GM12864 (cell line): Measurements from ENCODE around the gene WDR45B.
A peak's percentile ranks its signal among the peaks of the same experiment; 100 is the strongest.

Experiments
- DNase-seq: peaks from one replicate; pipeline ENCODE4 v3.0.0-alpha.2; 2011; ENCODE audit warnings: low read depth
- H3K4me3 ChIP-seq: 2 replicates; pipeline ENCODE4 v1.5.1; 2011; ENCODE audit warnings: mild to moderate bottlenecking, low read depth, low read length, control low read depth
- TF ChIP-seq, protein P1 (sequence below): IDR thresholded peaks from 2 replicates; pipeline ENCODE4 v1.5.1; 2011; ENCODE audit warnings: low read depth, mild to moderate bottlenecking, moderate library complexity, low read length, control low read depth, inconsistent platforms; ENCODE audit errors: missing control alignments

Gene WDR45B

DNA sequence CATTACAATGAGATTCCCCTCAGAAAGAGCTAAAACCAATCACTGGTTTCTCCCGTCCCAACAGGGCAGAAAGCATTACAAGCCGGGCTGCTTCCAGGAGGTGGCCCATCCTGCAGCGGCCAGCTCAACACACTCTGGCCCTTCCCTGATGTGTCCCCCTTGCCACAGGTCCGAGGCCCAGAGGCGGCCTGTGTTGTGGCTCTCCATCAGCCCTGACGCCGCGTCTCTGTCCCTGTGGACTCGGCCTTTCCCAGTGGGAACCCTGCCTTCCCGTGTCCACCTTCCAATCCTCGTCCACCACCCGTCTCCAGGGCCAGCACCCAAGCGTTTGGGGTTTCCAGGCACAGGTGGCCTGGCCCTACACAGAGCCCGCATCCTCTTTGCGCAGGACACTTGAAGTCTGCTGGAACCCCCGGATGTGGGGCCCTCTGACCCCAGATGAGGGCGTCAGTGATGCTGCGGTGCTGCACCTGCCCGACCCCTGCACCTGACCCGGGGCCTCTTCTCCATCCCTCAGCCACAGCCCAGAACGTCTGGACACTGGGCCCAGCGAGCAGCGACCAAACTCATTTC is 29.2 kb upstream of the WDR45B start:
- DNase-seq: no peak

DNA sequence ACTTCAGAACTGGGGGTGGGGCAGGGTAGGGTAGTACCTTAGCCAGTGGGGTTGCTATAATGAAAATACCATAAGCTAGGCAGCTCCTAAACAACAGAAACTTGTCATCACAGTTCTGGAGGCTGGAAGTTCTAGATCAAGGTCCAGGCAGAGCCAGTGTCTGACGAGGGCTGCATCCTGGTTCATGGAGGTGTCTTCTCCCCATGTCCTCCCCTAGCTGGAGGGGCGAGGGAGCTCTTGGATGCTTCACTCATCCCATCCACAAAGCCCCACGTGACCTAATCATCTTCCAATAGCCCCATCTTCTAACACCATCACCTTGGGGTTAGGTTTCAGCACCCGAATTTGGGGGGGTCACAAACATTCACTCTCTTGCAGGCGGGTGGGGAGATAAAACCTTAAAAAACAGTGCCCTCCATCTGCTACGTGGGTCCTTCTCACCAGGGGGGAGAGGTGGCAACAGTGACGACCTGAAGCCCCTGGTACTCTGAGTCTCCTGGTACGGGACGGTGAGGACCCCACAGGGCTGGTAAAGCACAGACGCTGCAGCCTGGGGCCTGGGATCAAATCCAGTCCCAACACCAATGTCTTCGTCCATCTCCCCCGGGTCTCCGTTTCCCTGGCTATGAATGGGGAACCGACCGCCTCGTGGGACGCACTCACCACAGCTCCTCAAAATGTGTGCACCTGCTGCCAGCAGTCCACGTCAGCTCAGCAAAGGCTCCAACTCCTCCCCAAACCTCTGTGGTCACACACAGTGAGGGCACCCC is 27.4 kb upstream of the WDR45B start:
- TF ChIP-seq, protein P1, sequence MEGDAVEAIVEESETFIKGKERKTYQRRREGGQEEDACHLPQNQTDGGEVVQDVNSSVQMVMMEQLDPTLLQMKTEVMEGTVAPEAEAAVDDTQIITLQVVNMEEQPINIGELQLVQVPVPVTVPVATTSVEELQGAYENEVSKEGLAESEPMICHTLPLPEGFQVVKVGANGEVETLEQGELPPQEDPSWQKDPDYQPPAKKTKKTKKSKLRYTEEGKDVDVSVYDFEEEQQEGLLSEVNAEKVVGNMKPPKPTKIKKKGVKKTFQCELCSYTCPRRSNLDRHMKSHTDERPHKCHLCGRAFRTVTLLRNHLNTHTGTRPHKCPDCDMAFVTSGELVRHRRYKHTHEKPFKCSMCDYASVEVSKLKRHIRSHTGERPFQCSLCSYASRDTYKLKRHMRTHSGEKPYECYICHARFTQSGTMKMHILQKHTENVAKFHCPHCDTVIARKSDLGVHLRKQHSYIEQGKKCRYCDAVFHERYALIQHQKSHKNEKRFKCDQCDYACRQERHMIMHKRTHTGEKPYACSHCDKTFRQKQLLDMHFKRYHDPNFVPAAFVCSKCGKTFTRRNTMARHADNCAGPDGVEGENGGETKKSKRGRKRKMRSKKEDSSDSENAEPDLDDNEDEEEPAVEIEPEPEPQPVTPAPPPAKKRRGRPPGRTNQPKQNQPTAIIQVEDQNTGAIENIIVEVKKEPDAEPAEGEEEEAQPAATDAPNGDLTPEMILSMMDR: no peak
- no peak overlapping the region for H3K4me3 ChIP-seq
- DNase-seq: no peak

More for the DNA sequence above, 29.2 kb upstream of the WDR45B start:
- no peak overlapping the region for H3K4me3 ChIP-seq
- TF ChIP-seq, protein P1: no peak

DNA sequence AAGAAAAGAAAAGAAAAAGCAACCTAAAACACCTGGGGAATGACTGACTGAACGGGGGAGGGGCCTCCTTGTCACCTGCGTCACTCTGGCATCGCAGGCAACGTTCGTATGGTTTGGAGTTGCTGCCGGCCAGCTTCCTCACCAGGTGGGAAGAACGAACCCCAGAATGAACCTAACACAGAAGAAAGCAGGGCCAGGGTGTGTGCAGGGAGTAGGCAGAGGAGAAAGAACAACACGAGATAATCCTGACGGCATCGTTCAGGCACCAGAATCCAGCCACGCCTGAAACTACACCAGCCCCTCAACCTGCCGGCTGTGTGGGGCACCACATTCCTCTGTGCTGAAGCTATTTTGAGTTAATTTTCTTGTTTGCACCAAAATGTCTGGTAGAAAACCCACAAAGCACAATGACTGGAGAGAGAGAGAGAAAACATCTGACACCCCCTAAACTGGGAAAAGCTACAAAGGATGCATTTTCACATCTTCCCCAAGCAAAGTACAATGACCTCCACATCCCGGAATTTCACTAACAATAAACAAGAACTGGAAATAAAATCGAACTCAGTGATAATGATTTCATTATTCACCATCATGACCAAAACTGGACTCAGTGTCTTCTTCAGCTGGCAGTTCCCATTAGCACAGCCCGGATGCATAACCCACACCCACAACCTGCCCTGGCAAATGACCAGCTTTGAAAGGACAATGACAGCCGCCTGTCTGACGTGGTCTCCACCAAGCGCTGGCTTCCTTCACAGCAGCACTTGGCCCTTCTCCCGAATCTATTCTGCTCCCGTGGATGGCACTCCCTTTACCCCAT is 26.6 kb upstream of the WDR45B start:
- no peak for DNase-seq
- no peak overlapping the region for H3K4me3 ChIP-seq
- TF ChIP-seq, protein P1: no peak

DNA sequence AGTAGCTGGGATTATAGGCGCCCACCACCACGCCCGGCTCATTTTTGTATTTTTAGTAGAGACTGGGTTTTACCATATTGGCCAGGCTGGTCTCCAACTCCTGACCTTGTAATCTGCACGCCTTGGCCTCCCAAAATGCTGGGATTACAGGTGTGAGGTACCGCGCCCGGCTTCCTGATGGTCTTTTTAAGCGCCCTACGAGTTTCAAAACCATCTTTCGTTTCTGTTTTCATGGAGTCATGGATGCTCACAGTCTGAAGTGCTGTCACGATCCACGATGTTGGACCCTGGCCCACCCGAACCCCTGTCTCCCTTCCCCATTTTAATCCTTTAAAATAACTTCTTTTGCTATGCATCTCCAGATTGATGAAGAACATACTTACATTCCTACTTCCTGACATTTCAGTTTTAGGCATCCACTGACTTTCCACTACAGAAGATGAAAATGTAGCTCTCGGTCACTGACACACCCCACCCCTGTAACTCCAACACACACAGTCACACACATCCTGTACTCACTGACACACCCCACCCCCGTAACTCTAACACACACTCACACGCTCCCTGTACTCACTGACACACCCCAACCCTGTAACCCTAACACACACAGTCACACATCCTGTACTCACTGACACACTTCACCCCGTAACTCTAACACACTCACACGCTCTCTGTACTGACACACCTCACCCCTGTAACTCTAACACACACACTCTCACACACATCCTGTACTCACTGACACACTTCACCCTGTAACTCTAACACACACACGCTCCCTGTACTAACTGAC is 22.6 kb upstream of the WDR45B start:
- no peak overlapping the region for H3K4me3 ChIP-seq
- TF ChIP-seq, protein P1: no peak
- no peak for DNase-seq

DNA sequence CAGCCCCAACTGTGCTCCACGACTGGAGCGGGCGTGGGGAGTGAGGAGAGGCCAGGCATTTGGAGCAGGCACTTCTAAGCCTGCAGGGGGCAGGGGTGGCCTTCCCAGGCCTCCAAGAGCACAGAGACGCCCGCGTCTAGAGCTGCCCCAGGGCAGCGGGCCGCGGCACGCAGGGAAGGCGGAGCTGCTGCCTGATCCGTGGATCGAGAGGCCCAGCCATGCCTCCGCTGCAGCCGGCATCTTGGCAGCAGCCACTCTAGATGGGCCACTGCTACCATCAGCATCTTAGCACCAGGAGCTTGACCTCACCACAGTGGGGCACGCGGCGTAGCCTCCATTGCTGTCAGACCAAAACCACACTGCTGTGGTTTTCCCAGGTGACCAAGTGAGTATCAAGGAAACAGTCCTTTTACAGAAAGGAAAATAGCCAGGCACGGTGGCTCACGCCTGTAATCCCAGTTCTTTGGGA is 20.4 kb upstream of the WDR45B start:
- DNase-seq: no peak

More for the DNA sequence above, 20.4 kb upstream of the WDR45B start:
- TF ChIP-seq, protein P1: peak; percentile 71
- H3K4me3 ChIP-seq: no peak overlapping the region
